NCI-H128 (cell line): ENCODE results near the gene ELF4.

Source experiments
- DNase-seq: peaks from one replicate; lab custom pipeline; 2025; ENCODE audit not compliant: unreplicated experiment; lab: John Stamatoyannopoulos, UW

The ELF4 gene

DNA sequence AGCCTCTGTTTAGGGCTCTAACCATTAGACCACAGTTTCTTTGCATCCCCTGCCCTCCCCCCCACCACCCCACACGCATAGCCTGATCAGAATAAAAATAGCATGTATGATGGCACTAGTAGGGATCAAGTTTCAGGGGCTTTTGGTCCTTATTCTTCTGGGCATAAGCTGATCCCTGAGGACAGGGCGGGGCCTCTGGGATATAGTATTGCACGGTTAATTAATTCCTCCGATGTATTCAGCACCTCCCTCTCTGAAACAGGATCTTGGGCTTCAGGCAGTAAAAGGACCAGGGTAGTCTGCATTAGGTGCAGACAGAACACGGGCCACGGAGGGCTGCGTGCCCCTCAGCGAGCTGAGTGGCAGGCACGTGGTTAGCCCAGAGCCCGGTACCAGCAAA, 57.1 kb downstream of the ELF4 start:
- DNase-seq: no peak

DNA sequence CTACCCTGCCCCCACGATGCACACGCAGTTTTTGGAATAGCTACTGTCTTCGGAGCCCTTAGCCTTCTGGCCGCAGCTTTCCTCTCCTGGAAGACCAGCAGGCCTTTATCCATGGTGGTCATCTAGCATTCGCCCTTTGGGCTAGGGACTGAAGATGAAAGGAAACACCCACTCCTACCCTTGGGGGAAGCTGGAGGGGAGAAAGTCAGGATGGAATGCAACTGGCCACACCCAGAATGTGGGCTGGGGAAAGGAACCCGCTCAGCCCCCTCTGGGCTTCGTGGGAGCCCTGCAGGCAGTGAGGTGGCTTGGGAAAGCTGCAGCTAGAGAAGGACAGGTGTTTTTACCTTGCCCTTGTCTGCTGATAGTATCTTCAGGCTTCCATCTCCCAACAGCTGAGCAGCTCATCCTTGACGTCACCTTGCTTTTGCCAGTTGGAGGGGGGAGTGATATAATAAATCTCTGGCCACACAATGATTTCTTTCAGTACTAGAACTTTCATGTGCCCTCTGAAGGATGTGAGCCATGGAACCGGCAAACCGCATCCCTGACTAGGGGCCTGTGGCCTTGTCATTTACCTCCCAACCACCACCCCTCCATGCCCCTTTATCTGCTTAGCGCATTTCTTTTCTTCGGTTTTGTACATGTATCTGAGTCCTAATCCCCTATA, 59.0 kb downstream of the ELF4 start:
- no peak for DNase-seq

DNA sequence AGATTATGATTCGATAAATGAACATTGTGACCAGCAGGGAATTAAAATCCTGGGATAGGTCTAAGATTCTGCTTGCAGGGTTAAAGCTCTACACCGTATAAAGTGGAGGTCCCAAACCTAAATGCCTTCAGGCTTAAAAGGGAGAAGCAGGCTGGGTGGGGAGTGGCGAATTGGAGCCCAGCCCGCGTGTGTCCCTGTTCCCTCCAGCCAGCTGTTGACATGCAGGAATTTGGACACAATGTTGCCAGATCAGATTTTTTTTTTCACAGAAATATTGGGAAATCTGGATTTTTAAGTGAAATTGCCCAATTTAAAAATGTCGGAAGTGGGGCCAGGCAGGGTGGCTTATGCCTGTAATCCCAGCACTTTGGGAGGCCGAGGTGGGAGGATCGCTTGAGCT, 60.5 kb downstream of the ELF4 start:
- DNase-seq: no peak

DNA sequence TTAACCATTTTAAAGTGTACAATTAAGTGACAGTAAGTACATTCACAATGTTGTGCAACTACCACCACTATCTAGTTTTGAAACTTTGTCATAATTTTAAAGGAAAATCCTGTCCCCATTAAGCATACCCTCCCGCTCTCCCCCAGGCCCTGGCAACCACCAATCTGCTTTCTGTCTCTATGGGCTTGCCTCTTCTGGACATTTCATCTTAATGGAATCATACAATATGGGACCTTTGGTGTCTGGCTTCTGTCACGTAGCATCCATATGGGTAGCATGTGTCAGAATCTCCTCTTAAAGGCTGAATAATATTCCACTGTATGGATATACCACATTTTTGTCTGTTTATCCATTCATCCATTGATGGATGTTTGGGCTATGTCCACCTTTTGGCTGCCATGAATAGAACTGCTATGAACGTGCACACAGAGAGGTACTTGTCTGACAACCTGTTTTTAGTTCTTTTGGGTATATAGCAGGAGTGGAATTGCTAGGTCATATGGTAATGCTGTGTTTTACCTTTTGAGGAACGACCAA, 61.5 kb downstream of the ELF4 start:
- DNase-seq: no peak

DNA sequence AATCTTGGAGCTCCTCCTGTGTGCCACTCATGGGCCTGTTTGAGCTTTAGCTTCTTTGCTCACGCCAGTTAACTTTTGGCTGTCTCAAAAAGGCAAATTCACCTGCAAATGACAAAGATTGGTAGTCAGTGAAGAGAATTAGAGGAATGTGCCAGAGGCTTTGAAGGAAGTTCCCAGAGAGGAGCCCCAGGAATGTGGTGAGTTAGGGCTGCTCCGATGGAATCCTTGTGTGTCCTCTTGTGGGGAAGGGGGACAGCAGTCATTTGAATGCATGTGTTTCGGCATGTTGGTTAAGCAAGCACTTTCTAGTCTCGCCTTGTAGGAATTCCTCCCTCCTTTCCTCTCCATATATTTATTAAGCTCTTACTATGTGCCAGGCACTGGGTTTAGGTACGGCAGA, 62.9 kb downstream of the ELF4 start:
- DNase-seq: no peak

DNA sequence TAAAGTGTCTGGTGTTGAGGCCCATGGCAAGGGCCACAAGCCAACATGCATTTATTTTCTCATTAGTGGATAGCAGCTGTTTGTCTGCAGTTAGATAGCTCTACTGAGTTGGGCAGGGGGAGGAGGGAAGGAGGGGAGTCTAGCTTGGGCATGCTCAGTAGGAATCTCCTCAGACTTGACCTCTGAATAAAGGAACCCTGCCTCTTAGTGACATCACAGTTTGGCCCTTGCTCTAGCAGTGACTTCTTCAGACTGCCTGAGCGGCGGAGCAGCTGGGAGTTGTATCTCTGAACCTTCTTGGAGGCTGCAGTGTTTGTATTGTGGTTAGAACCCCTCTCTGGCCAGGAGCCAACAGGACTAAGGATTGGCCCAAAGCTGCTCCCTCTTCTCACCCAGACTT, 70.5 kb downstream of the ELF4 start:
- no peak for DNase-seq

DNA sequence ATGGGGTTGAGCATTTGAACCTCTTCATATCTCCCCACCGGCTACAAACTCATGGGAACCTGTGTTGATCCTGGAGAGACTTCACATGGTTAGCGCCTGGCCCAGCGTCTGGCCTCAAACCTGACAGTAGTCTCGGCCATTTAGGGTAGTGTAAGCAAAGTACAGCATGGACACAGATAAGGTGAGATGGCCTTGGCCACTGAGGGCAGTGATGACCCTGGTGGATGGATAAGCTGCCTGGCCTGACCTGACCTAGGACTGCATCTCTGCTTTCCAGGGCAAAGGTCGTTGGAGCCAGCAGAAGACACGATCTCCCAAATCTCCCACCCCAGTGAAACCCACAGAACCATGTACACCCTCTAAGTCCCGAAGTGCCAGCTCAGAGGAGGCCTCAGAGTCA, 76.1 kb downstream of the ELF4 start:
- no peak for DNase-seq

DNA sequence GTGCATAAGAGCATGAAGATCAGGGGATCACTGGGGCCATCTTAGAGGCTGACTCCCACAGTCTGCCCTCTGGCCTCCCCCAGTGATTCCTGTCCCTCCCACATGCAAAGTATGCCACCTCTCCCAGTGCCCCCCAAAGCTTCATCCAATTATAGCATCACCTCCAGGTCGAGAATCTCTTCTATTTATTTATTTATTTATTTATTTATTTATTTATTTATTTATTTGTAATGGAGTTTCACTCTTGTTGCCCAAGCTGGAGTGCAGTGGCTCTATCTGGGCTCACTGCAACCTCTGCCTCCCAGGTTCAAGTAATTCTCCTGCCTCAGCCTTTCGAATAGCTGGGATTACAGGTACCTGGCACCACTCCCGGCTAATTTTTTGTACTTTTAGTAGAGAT, 77.7 kb downstream of the ELF4 start:
- DNase-seq: no peak

DNA sequence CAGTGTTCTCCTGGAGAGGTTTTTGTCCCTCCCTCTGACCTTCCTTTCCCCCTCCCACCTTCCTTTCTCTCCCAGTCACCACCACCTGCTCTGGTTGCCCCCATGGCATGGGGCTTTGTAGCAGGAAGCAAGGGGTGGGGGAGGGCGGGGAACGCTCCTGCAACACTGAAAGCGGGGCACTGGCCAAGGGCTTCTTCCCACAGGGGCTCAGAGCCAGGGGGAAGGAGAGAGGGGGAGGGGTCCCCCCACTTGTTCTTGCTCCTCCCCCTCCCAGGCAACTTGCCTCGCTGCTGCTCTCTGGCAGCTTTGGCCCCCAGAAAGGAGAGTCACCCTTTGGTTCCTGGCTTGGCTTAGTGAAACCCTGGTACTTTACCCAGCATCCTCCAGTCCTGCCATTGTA, 79.5 kb downstream of the ELF4 start:
- no peak for DNase-seq

DNA sequence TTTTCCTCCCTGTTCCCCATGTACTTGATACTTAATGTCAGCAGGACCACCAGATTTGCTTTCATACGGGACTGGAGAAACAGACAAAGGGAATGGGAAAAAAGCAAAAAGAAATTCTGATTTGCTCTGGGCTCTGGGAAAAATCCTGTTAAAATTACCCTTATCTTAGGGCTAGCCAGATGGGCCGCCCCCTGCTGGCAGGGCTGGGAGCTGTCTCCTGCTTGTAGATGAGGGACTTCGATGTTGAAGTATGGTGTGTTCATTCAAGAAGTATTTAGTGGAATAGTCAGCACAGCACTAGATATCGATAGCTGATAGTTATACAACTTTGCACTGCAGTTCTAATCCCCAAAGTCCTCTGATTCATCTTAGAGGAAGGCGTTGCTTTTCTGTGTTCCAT, 82.1 kb downstream of the ELF4 start:
- DNase-seq: no peak

DNA sequence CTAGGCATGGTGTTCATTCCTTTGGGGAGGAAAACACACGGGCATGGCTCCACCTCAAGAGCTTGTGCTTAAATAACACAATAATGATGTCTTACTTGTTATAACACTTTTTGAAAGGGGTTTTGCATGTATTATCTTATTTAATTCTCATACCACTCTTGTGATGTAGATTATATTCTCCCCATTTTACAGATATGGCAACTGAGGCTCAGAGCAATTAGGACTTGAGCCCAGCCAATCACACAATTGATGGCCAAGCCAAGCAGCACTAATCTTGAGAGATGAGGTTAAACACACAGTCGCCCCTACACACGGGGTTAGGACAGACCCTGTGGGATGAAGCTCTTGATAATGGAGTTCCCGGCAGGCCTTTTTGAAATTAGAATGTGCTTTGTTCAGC, 82.7 kb downstream of the ELF4 start:
- no peak for DNase-seq

DNA sequence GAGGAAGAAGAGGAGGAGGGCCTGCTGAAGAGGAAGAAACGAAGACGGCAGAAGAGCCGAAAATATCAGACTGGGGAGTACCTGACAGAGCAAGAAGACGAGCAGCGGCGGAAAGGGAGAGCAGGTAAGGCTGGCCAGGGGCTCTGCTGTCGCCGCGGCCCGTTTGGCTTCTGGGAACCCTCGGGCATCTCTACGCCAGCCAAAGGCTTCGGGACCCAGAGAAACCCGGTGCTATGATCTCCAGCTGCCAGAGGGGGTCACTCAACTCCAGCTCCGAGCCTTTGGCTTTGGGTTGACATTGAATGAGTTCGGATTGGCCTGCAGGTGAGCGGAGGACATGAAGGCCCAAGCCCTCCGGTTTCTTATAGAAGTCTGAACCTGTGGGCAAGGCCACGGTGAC, 85.0 kb downstream of the ELF4 start:
- DNase-seq: no peak

DNA sequence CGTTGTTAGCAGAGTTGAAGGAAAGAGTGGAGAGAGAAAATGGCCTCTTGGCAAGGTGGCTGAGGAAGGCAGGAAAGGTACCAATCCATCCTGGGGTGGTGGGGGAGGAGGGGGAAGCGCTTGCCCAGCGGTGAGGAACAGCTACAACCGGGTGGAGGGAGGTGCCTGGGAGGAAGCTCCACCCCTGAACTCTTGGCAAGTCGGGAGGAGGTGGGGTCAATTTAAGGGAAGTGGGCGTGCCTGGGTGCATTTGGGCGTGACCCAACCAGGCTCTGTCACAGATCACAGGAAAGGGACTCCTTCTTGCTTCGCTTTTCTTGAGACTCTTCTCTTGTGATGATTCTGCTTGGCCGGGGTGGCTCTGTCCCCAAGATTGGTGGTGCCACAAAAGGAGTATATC, 86.2 kb downstream of the ELF4 start:
- DNase-seq: no peak

DNA sequence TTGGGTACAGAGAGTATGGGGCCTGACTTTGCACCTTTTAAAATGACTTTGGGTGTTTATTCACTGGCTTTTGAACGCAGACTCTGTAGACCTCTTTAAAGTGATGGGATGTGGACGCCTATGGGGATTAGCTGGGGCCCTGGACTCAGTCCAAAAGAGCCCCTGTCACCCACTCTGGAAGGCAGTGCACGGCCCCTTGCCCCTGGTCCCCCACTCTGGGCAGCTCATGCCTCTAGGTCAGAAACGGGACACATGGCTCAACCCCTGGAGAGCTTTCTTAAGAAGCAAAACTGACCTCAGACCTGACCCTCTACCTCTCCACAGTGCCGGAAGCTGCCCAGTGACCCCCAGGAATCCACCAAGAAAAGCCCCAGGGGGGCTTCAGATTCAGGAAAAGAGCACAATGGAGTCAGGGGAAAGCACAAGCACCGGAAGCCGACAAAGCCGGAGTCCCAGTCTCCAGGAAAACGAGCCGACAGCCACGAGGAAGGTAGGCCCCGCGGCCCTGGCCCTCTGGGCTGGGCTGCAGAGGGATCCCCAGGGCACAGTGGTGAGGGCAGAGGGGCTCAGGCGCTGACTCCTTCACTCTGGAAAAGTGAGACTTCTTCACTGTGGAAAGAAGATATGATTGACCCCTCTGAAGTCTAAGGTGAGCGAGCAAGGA, 89.5 kb downstream of the ELF4 start:
- no peak for DNase-seq

DNA sequence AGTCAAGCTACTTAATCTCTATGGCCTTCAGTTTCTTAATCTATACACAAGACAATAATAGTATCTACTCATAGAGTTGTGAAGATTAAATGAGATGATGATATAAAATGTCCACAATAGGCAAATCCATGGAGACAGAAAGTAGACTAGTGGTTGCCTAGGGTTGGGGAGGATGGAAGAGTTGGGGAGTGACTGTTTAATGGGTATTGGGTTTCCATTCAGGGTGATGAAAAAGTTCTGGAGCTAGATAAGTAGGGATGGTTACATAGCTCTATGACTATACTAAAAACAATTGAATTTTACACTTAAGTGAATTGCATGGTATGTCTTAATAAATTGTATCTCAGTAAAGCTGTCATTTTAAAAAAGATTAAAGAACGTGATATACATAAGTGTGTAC, 92.2 kb downstream of the ELF4 start:
- DNase-seq: no peak

DNA sequence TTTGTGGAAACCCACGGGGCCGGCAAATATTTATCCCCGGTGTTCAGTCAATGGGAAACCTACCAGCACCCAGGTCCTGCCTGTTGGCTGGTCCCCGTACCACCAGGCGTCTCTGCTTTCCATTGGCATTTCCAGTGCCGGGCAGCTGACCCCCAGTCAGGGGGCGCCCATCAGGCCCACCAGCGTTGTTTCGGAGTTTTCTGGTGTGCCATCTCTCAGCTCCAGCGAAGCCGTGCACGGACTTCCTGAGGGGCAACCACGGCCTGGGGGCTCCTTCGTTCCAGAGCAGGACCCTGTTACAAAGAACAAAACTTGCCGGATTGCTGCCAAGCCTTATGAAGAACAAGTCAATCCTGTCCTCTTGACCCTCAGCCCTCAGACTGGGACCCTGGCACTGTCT, 95.1 kb downstream of the ELF4 start:
- DNase-seq: no peak
